GM18873 (cell line): Measurements from ENCODE around the gene SYNPO.

ENCODE experiments used
- ATAC-seq: cut with Tn5 transposase; IDR thresholded peaks from one replicate; pipeline ENCODE4 v1.9.1; 2021; ENCODE audit warnings: mild to moderate bottlenecking, moderate library complexity, moderate number of reproducible peaks; ENCODE audit not compliant: unreplicated experiment, low FRiP score

Gene SYNPO

DNA sequence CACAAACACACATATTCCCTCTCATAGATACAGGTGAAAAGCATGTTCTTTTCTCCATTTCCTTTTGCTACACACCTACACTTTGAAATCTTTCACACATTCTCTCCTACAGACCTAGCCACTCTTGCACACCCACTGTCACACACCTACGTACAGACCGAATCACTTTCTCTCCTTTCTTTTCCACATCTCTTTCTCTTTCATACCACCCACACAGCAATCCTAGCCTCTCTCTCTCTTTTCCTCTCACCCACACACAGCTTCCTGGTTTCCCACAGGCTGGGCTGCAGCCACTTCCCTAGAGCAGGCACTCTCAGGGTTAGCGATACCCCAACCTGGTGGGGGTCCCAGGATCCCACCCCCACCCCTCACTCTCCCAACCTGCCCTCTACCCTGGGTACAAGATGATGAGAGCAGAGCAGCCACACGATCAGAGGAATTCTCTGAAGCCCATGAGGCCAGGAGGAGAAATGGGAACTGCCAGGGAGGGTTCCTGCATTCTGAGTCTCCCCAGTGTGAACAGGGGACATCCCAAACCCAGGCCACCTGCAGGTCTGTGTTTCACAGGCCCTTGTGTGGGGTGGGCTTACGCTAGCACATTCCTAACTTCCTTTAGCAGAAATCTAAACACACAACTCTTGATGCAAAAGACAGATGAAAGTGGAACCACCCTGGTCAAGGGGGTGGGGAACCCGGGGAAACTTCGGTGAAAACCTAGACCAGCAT lies 17.1 kb upstream of the SYNPO start:
- ATAC-seq: no peak

DNA sequence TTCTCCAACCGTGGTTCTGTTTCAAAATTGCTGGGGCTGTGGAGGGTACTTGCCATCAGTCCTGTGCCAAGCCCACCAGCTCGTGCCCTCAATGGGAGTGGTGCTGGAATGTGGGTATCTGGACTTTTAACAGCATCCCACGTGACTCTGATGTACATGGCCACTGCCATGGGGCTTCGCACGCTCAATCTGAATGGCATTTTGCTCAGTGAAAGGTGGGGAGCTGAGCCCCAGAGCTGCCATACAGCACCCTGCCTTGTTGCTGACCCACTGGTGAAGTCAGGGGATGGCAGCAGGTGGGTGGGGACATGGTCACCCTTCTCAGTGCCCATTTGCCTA lies 16.6 kb upstream of the SYNPO start:
- no peak for ATAC-seq

DNA sequence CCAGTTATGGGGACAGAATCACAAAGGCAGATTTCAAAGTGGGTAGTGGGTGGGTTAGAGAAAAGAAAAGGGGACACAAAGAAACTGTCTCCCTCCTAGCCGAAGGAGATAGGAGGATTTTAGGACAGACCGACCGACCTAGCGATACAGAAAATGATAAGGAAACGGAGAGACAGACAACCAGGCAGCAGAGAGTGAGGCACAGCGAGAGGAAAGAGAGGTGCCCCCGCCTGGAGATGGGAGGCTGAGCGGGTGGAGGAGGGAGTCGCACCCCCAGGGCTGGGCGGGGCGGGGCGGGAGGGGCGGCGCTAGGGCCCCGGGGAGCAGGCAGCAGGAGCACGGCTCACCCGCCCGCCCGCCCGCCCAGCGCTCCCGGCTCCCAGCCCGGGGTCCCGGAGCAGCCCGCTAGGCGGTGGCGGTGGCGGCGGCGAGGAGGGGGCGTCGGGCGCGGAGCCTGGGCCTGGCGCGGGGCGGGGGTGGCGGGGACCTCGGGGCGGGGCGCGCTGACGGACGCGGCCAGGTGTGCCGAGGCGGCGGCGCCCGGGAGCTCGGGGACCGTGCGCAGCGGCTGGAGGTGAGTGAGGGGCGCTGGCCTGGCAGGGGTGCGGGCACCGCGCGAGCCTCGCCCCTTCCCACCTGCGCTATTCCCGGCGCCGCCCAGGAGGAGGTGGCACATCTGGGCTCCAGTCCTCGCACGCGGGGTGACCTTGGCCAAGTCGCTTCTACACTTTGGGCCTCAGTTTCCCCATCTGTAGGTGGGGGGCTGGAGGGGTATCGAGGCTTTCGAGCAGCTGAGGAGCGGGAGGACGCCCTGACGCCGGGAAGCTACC lies 15.9 kb upstream of the SYNPO start:
- no peak for ATAC-seq

DNA sequence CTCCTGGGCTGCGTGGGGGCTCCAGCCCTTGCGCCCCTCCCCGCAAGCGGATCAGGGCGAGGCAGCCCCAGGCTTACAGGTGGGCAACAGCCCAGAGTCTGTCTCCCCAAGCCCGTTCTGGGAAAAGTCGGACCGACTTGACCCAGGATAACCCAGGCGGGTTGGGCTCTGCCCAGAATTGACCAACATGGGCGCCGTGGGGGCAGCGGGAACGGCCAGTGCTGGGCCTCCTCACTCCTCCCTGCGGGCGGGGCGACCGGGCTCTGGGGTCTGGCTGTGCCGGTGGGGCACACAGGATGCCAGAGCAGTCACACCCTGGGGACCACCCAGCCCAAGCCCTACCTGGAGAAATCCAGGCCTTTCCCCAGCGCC lies 15.3 kb upstream of the SYNPO start:
- ATAC-seq: no peak

DNA sequence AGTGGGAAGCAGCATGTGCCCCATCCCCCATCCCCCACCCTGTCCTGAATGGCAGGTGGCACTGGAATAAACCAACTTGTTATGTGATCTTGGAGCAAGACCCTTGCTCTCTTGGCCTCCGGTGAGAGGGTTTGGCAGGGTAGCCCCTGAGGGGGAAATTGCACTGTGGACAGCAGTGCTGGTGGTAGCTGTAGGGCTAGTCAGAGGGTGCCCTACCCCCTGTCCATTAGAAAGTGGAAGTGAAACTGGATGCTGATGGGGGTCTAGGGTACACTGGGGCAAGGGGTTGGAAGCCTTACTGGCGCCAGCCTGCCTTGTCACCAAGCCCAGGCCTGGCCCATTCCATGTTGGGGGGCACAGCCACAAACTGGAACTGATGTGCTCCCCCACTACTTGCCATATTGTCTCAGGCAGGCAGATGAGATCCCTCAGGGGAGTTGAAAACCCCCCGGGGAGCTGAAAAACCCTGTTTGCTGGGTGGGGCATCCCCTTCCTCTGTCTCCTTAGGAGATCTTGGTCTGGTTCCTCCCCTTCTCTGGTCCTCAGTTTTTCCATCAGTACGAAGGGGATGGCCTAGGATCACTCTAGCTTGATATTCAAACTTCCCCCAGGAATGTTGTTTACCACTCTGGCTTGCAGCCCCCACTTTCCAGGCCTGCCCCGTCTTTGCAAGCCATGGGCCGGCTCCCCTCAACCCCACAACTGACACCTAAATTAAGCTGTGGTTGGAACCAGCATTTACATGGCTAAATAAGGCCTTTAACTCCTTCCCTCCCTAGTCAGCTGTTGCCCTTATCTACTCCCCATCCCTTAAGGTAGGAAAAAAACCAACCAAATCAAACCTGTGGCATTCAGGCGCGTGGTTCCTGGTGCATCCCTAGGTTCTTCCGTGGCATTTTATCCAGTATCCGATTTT lies 14.4 kb upstream of the SYNPO start:
- peak; percentile 54 for ATAC-seq

DNA sequence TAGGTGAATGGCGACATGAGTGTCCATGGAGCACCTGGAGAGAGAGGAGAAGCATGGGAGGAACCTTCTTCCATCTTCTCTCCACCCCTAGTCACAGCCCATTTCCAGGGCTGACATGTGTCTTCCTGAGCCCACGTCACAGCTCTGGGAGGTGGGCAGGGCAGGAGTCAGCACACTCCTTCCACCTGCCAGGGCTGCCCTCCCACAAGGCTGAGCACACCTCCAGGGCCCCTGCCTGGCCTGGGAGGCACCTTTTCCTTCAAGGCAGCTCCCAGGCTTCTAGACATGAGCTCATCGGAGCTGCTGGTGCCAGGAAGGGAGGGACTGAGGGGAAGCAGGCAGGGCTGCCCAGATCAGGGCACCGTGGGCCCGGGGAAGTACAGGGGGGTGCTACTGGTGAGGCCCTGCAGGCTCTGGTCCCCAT lies 13.6 kb upstream of the SYNPO start:
- no peak for ATAC-seq

DNA sequence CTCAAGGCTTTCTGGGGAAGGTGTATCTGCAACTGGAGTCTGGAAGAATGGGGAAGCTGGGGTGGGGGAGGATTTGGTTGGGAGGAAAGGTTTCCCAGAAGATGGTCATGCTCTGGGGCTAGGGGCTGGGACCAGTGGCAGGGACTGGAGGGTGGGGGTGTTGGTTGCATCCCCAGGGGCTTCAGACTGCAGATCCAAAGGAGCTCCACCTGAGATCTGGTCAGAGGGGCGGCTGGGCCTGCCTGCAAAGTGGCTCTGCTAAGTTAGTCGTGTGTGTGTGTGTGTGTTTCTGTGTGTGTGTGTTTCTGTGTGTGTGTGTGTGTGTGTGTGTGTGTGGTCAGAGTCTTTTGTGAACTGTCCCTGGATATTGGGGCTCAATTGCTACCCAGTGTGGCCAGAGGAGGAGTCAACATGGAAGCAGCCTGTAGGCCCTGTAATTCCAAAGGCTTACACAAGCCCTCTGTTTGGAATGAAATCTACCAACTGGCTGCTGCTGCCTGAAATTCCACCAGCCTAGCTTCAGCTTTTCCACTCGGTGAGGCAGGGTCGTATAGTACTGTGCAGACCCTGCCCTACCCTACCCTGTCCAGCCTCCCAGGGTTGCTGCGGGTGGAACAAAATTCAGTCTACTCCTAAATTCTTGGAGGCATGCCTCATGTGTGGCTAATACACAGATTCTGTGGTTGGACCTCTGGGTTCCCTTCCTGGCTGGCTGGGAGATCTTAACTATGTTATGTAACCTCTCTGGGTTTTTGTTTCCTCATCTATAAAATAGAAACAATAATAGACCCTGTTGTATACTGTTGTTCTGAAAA lies 12.5 kb upstream of the SYNPO start:
- ATAC-seq: no peak

DNA sequence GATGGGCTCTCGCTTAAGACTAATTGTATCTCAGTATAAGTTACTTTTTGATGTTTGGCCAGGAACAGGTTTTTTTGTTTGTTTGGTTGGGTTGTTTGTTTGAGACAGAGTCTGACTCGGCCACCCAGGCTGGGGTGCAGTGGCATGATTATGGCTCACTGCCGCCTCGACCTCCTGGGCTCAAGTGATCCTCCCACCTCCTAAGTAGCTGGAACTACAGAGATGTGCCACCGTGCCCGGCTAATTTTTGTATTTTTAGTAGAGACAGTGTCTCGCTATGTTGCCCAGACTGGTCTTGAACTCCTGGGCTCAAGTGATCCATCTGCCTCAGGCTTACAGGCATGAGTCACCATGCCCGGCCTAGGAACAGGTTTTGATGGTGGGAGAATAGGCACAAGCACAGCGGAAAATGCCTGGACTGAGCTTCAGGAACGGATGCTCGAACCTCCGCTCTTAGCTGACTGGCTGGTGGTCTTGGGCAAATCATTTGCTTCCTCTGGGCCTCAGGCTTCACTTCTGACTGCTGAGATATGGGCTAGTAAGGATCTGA lies 11.4 kb upstream of the SYNPO start:
- no peak for ATAC-seq

DNA sequence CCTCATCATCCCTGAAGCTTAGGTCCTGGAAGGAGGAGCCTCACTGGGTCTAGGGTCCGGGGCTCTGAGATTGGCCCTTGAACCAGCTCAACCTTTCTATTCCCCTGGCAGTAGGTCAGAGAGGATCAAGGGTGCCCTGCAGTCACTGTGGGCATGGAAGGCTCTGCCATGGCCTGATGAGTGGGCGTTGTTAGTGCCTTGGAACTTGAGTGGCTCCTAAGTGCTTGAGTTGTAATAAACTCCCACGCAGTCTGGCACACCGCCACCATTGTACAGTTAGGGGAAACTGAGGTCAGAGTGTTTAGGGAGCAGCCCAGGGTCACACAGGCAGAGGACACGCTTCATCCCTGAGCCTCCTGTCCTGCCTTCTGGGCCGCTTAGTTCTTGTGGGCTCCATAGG lies 10.4 kb upstream of the SYNPO start:
- ATAC-seq: no peak

DNA sequence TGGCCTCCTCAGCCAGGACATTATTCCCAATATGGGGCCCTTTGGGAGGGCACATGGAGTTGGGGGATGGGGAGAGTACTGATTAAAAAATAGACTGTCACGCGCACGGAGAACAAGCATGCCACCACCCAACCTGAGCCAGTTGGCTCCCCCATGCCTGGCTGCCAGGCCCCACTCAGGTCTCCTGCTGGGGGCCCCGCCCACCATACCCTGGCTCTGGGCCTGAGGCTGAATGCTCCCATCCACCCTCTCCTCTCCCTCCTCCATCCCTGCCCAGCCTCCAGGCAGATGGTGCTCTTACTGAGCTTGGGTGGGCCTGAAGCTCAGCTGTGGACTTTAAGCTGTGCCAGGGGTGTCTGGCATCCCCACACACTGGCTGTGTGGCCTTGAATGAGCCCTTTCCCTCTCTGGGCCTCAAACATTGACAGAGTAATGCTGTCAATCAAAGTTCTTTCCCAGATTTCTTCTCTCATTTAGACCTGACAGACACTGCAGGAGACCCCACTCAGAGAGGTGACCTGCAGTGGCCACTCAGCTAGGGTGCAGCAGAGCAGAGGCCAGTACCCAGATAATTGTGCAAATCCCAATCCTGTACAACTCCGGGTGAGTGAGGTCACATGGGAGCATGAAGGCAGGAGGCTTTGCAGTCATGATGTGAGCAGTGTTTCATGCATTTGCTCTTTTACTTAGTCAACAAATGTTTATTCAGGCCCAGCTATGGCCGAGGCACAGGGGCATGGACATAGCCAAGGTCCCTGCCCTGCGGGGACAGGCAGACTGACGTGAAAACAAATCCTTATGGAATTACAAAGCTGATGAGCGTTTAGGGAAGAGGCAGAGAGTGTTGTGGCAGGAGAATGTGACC lies 9.8 kb upstream of the SYNPO start:
- no peak for ATAC-seq

DNA sequence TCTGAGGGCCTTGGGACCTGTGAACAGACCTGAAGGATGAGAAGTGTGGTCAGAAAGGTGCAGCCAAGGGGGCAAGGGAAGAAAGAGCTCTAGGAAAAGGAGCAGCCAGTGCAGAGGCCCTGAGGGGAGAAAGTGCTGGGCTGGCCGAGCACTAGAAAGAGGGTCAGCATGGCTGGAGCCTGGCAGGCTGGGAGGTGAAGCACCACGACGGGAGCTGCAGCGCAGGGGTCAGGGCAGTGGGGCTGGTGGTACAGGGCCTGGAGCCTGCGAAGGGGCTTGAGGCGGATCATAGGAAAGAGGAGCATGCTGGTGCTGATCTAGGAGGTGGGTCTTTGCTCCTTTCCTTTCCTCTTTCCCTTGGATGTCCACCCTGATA lies 9.1 kb upstream of the SYNPO start:
- no peak for ATAC-seq

DNA sequence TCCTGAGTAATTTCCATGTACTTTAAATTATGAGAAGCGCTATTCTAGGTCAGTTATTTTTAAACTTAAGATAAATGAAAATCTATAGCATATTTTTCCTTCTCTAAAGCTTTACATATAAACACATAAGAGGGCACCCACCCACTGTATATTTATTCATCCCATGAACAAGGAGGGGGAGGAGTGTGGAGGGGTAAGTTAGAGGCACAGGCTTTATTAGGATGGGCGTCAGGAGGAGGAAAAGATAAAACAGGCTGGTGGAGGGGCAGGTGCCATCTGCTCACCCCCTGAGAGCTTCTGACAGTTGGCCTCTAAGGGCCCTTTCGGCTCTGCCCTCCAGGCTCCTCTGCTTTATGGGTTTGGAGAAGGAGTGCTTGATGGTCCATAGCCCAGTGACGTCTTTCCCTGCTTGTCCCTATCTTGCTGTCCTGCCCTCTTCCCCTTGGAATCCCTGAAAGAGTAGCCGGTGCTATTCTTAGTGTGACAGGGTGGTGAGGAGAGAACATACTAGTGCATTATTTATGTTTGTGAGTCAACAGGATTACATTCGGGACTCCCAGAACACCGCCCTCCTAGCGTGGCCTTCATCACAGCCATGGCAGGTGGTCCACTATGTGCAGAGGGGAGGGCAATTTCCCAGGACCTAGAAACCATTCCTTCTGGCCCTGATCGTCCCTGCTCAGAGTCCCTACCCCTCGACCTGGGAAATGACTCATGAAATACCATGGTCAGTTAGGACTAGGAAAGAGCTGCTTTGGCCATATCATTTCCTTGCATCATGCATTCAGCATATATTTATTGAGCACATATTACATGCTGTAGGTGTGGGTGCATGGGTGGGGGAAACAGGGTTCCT lies 7.9 kb upstream of the SYNPO start:
- no peak for ATAC-seq

DNA sequence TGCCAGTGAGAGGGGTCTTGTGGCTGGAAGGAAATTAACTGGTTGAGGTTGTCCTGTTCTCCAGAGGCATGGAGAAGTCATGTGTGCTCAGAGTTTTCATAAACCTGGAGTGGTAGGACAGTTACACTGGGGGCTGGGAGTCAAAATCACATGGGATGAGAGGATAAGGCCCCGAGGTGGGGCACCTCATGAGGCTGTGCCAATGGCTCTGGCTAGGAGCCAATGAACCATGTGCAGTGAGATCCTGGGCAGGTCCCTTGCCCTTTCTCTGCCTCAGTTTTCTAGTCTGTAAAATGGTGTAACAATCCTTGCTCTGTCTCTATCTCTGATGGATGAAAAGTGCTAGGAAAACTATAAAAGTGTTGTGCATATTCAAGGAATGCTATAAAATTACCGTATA lies 7.0 kb upstream of the SYNPO start:
- no peak for ATAC-seq

DNA sequence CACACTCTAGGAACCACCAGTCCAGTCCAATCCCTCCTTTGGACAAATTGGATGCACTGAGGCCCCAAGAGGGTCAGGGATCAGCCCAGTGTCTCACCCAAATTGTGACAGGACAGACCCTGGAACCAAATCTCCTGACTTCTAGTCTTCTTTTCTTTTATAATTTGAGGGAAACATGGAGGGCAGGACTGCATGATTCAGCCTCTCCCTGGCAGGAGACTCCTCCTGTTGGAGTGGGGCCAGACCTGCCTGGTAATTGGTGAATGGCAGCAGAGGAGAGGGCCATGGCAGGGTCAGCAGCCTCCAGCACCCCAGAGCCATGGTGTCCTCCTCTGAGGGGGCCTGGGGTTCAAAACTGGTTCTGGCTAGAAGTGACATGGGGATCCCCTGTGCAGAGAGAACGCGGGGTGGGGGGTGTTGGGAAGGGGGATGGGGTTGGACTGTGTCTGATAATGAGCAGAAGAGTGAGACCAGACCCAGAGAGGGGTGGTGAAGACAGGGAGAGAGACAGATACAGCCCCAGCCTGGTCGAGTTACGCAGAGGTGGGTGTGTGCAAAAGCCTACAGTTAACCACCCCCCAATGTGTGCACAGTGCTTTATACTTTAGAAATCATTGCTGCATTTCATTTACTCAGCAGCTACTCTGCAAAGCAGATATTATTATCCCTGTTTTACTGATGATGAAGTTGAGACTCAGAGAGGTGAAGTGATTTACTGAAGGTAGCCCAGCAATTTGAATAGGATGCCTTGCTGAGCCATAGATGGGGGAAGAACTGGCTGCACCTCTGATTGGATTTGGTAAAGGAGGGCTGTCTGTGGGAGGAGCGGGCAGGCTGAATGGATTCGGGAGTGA lies 3.8 kb upstream of the SYNPO start:
- ATAC-seq: no peak

DNA sequence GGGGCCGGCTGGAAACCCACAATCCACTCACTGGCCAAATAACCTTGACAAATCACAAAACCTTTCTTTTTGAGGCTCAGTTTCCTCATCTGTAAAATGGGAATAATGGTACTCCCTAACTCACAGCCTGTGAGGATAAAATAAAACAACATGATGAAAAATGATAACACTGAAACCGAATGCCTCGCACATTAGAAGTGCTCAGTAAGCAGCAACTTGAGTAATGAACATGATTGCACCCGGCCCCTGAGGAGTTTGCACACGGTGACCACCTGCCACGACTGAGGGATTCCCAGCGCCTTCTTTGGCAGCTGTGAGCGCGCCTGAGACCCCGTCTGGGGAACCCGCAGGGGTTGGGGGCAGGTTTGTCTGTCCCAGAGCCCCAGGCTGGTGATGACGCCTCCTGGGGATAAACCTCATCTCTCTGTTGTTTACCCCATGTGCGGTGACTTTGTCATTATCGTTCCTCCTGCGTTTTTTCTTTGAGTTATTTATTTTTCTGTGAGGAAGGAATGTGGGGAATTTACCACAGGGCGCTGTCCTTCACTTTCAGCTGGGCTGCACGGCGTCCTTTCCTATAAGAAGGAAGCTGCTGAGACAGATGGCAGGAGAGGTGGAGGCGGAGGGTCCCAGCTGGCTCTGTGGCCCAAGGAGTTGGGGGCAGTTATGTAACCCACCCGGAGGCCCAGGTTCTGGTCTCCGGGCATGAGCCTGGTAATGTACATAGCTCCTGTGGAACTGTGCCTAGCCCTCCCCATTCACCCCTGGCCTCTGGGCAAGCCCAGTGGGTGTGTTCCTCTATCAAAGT lies 3.0 kb upstream of the SYNPO start:
- ATAC-seq: no peak

DNA sequence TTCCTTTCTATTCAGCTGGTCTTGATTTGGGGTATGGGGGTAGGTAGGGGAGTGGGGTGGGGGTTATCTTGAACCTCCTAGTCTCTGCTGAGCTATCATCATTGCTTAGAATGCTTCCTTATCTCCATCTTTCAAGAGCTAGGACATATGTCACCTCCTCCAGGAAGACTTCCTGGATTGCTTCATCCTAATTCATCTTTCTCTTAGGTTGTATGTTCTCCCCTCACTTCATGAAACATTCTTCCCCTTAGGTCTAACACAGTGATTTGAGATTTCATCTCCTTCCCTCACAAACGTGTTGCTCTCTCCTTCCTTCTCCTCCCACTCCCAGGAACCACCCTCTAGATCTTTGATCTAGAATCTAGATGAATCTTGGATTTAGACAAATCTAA lies 2.4 kb upstream of the SYNPO start:
- ATAC-seq: no peak
